ENCODE measurements around the gene FN1. TPM values are rescaled to one million over a fixed set of nuclear protein-coding genes. Genes with fewer than 3 reads are reported as not detected.

FN1 gene
- total and polyA plus RNA-seq, 2 donors (not counting 1 experiment from before 2014, with no cell fraction given): 0.05 TPM; not detected in 1

DNA sequence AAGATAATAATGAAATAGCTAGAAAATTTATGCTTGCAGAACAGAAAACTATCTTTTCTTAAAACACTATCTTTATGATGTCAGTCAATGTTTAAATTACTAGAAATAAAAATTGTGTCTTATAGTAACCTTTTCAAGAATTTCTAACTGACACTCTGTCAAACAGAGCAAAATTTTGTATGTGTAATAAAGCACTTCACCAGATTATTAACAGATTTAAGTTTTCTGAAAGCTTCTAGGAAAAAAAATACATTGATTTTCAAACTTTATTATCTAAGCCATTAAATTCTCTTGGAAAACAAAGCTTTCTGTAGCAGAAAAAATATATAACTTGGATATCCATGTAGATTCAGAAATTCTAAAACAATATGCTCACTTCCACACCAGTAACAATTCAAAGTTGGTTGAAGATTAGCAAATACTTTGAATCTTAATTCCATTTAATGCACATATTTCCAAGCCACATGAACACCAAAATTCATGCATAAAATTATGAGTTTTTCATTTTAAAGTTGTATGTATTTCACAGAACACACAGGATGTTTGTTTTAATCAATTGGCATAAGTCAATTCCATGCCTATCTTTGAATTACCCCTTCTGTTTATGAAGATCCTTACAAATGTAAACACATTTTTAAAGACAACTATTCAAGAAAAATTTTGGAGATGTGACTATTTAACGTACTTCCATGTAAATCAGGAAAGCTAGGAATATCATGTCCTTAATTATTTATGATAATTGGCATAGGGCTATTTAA lies 19.9 kb downstream of the FN1 start:
- intact Hi-C loops (cut with micrococcal nuclease): no loop called here
- WGBS (ENCODE audit: insufficient coverage): no CpG with 5 or more reads among the region's 1 CpG
- H3K27me3 Mint-ChIP-seq: peaks cover 20% of the 10 kb centered on the region

DNA sequence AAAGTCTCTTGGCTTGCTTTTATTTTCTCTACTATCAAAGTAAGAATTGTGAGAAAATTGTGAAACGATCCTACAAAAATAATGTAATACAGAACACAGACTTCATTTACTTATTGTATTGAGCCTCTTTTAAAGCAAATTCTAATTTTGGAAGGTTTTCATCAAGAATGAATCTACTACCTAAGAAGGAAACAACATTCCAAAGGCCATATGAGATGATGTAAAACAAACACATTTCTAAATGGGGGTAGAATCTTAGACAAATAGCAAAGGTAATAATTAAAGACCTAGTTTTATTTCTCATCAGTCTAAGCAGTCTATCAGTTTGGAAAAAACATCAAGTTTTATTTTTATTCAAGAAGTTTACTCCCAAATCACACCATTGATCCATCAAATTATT lies 20.6 kb downstream of the FN1 start:
- Histone ChIP-seq H3K9me3 (ENCODE audit: control extremely low read depth in 1 of 3, control insufficient read depth in 2 of 3, insufficient read depth in 1 of 3, low read length in 2 of 3) (no peaks in the 10 kb centered on the region), H3K79me2 (ENCODE audit: control insufficient read depth, insufficient read depth, low read length) (no peaks in the 10 kb centered on the region), H3K4me2 (replicated peaks; ENCODE audit: low read depth, low read length, poor library complexity, severe bottlenecking) (no peak overlapping the region), H3K4me1 (ENCODE audit: control insufficient read depth in 2 of 2, insufficient read depth in 2 of 2, low read length in 2 of 2) (no peaks in the 10 kb centered on the region), H3K36me3 (replicated peaks in 1 of 2; ENCODE audit: control extremely low read depth in 1 of 2, control insufficient read depth in 1 of 2, extremely low read depth in 1 of 2, insufficient read depth in 2 of 2, low read length in 1 of 2) (no peaks in the 10 kb centered on the region), H4K20me1 (ENCODE audit: control insufficient read depth, insufficient read depth, low read length, poor library complexity, severe bottlenecking) (no peaks in the 10 kb centered on the region), H3K9ac (ENCODE audit: low read length) (no peak overlapping the region), H3K27ac (ENCODE audit: low read length in 2 of 2) (no peak overlapping the region), H2AFZ (ENCODE audit: insufficient read depth, low read depth, low read length, poor library complexity, severe bottlenecking) (no peak overlapping the region), H3K27me3 (replicated peaks in 1 of 4; ENCODE audit: control extremely low read depth in 1 of 4, control insufficient read depth in 3 of 4, insufficient read depth in 4 of 4, low read length in 3 of 4) (peaks cover 0 to 4% (median 0%) of the 10 kb centered on the region in 4 experiments), H3K4me3 (ENCODE audit: control extremely low read depth in 1 of 5, extremely low read depth in 1 of 5, insufficient read depth in 1 of 5, low read depth in 2 of 5, low read length in 4 of 5) (no peak overlapping the region)
- Mint-ChIP-seq H3K4me3 (no peak overlapping the region), H3K27me3 (peaks cover 16% of the 10 kb centered on the region), H3K4me1 (no peaks in the 10 kb centered on the region), H3K9me3 (ENCODE audit: insufficient read depth) (no peaks in the 10 kb centered on the region), H3K27ac (no peak overlapping the region)
- intact Hi-C loops (cut with micrococcal nuclease): no loop called here
- ChIA-PET CTCF (no interaction called here), POLR2A (no interaction called here)
- ATAC-seq (ENCODE audit: low read depth) (no peak), DNase-seq (no peak)
- WGBS (ENCODE audit: insufficient coverage): no CpG with 5 or more reads among the region's 1 CpG
- TF ChIP-seq, protein P1, sequence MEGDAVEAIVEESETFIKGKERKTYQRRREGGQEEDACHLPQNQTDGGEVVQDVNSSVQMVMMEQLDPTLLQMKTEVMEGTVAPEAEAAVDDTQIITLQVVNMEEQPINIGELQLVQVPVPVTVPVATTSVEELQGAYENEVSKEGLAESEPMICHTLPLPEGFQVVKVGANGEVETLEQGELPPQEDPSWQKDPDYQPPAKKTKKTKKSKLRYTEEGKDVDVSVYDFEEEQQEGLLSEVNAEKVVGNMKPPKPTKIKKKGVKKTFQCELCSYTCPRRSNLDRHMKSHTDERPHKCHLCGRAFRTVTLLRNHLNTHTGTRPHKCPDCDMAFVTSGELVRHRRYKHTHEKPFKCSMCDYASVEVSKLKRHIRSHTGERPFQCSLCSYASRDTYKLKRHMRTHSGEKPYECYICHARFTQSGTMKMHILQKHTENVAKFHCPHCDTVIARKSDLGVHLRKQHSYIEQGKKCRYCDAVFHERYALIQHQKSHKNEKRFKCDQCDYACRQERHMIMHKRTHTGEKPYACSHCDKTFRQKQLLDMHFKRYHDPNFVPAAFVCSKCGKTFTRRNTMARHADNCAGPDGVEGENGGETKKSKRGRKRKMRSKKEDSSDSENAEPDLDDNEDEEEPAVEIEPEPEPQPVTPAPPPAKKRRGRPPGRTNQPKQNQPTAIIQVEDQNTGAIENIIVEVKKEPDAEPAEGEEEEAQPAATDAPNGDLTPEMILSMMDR (IDR thresholded peaks at IDR 0.05): no peak
- TF ChIP-seq EZH2 (IDR thresholded peaks at IDR 0.05; ENCODE audit: borderline replicate concordance, insufficient read depth, low read depth, low read length, poor library complexity, severe bottlenecking): no peak

More for the DNA sequence above, 19.9 kb downstream of the FN1 start:
- Histone ChIP-seq H3K36me3 (replicated peaks in 1 of 2; ENCODE audit: control extremely low read depth in 1 of 2, control insufficient read depth in 1 of 2, extremely low read depth in 1 of 2, insufficient read depth in 2 of 2, low read length in 1 of 2) (no peaks in the 10 kb centered on the region), H3K79me2 (ENCODE audit: control insufficient read depth, insufficient read depth, low read length) (no peaks in the 10 kb centered on the region), H3K4me2 (replicated peaks; ENCODE audit: low read depth, low read length, poor library complexity, severe bottlenecking) (no peak overlapping the region), H4K20me1 (ENCODE audit: control insufficient read depth, insufficient read depth, low read length, poor library complexity, severe bottlenecking) (no peaks in the 10 kb centered on the region), H3K4me1 (ENCODE audit: control insufficient read depth in 2 of 2, insufficient read depth in 2 of 2, low read length in 2 of 2) (no peaks in the 10 kb centered on the region), H2AFZ (ENCODE audit: insufficient read depth, low read depth, low read length, poor library complexity, severe bottlenecking) (no peak overlapping the region), H3K9me3 (ENCODE audit: control extremely low read depth in 1 of 3, control insufficient read depth in 2 of 3, insufficient read depth in 1 of 3, low read length in 2 of 3) (no peaks in the 10 kb centered on the region), H3K27me3 (replicated peaks in 1 of 4; ENCODE audit: control extremely low read depth in 1 of 4, control insufficient read depth in 3 of 4, insufficient read depth in 4 of 4, low read length in 3 of 4) (peaks cover 0 to 4% (median 0%) of the 10 kb centered on the region in 4 experiments), H3K4me3 (ENCODE audit: control extremely low read depth in 1 of 5, extremely low read depth in 1 of 5, insufficient read depth in 1 of 5, low read depth in 2 of 5, low read length in 4 of 5) (no peak overlapping the region), H3K27ac (ENCODE audit: low read length in 2 of 2) (no peak overlapping the region), H3K9ac (ENCODE audit: low read length) (no peak overlapping the region)
- no peak for ATAC-seq (ENCODE audit: low read depth)
- Mint-ChIP-seq H3K9me3 (ENCODE audit: insufficient read depth) (no peaks in the 10 kb centered on the region), H3K27ac (no peak overlapping the region), H3K4me1 (no peaks in the 10 kb centered on the region), H3K4me3 (no peak overlapping the region)
- POLR2A ChIA-PET: no interaction called here
- CTCF ChIA-PET: no interaction called here
- no peak for TF ChIP-seq EZH2 (IDR thresholded peaks at IDR 0.05; ENCODE audit: borderline replicate concordance, insufficient read depth, low read depth, low read length, poor library complexity, severe bottlenecking)
- DNase-seq: no peak
